Measurements from ENCODE around the gene RNF145.

The RNF145 gene

DNA sequence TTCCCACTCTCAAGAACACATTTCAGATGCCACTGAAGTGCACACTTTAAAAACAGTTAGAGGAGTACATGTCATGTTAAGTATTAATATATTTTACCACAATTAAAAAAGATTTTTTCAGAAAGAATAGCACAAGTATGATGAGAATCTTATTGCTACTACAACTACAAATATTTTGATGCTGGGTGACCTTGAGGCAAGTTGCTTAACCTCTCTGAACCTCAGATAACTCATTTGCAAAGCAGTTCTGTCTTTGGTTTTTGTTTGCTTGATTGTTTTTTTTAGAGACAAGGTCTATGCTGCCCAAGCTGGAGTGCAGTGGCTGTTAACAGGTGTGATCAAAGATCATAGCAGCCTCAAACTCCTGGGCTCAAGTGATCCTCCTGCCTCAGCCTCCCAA, 95.9 kb downstream of the RNF145 start:
- in situ Hi-C loops (cut with HindIII; ENCODE audit: low sequenced_read_pairs), result loop anchor here (25.0 kb wide), 1 partner anchor 426 kb away; no protein-coding TSS in a partner anchor
- TF ChIP-seq, protein P1, sequence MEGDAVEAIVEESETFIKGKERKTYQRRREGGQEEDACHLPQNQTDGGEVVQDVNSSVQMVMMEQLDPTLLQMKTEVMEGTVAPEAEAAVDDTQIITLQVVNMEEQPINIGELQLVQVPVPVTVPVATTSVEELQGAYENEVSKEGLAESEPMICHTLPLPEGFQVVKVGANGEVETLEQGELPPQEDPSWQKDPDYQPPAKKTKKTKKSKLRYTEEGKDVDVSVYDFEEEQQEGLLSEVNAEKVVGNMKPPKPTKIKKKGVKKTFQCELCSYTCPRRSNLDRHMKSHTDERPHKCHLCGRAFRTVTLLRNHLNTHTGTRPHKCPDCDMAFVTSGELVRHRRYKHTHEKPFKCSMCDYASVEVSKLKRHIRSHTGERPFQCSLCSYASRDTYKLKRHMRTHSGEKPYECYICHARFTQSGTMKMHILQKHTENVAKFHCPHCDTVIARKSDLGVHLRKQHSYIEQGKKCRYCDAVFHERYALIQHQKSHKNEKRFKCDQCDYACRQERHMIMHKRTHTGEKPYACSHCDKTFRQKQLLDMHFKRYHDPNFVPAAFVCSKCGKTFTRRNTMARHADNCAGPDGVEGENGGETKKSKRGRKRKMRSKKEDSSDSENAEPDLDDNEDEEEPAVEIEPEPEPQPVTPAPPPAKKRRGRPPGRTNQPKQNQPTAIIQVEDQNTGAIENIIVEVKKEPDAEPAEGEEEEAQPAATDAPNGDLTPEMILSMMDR (IDR thresholded peaks at IDR 0.05; ENCODE audit: low read depth, low read length), result no peak
- H3K4me3 ChIP-seq (ENCODE audit: low read depth, low read length), result no peak overlapping the region
- DNase-seq (ENCODE audit: low read depth, low spot score), result no peak

DNA sequence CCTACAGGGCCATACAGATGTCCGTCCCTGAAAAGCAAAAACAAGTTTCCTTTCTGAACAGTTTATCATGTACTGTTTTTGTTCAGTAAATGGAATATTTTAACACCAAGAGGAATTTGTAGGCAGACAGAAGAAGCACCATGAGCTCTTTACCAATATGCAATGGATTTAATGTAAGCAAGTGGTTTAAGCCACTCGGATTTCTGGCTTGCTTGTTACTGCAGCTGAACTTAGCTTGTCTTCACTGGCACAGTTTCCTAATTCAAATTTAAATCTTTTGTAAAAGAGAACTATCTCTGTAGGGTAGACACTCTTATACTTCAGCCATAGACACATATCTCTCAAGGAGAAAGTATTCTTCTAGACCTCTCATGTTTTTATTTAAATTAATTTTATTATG, 96.9 kb downstream of the RNF145 start:
- in situ Hi-C loops (cut with HindIII; ENCODE audit: low sequenced_read_pairs), result loop anchor here (25.0 kb wide), 1 partner anchor 425 kb away; no protein-coding TSS in a partner anchor
- H3K4me3 ChIP-seq (ENCODE audit: low read depth, low read length), result no peak overlapping the region
- TF ChIP-seq, protein P1 (IDR thresholded peaks at IDR 0.05; ENCODE audit: low read depth, low read length), result no peak
- DNase-seq (ENCODE audit: low read depth, low spot score), result no peak
